ENCODE data around the gene ELN.

DNA sequence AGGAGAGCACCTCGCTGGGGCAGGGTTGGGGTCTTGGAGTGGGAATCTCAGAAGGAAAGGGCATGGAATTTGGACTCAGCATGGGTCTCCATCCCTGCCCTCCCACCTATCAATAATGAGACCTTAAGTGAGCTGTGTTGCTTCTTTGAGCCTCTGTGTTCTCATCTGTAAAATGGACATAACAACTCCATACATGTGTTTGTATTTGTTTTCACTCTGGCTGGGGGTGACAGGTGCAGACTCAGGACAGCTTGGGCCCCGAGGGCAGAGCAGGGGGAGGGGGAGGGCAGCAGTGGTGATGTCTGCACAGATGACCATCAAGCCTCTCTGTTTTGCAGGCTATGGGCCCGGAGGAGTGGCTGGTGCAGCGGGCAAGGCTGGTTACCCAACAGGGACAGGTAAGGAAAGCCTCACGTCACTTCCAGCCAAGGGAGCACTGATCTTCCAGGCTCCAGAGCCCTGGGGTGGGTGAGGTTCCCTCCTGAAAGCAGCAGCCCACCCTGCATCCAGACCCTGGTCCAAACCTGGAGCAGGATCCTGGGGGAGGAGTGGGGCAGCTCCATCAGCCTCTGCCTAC, 19.9 kb downstream of the ELN start:
- TF ChIP-seq, protein P1, sequence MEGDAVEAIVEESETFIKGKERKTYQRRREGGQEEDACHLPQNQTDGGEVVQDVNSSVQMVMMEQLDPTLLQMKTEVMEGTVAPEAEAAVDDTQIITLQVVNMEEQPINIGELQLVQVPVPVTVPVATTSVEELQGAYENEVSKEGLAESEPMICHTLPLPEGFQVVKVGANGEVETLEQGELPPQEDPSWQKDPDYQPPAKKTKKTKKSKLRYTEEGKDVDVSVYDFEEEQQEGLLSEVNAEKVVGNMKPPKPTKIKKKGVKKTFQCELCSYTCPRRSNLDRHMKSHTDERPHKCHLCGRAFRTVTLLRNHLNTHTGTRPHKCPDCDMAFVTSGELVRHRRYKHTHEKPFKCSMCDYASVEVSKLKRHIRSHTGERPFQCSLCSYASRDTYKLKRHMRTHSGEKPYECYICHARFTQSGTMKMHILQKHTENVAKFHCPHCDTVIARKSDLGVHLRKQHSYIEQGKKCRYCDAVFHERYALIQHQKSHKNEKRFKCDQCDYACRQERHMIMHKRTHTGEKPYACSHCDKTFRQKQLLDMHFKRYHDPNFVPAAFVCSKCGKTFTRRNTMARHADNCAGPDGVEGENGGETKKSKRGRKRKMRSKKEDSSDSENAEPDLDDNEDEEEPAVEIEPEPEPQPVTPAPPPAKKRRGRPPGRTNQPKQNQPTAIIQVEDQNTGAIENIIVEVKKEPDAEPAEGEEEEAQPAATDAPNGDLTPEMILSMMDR (conservative IDR thresholded peaks at IDR 0.05 in 1 of 2, IDR thresholded peaks at IDR 0.05 in 1 of 2; ENCODE audit: low read depth in 1 of 2, low read length in 2 of 2) = no peak
- TF ChIP-seq EZH2 (IDR thresholded peaks at IDR 0.05; ENCODE audit: low read length, missing control alignments) = no peak

Measured in fibroblast of lung (primary cell).